HG03139 (cell line): ENCODE data around the gene LGALS16.
"Not testable (repeated sequence)": the region's sequence is repeated elsewhere in the genome, so short reads cannot be mapped to it uniquely, and the experiment has no call there.

Experiments
- ATAC-seq: cut with Tn5 transposase; IDR thresholded peaks from one replicate; pipeline ENCODE4 v1.9.1; 2021; ENCODE audit not compliant: unreplicated experiment

LGALS16 gene

DNA sequence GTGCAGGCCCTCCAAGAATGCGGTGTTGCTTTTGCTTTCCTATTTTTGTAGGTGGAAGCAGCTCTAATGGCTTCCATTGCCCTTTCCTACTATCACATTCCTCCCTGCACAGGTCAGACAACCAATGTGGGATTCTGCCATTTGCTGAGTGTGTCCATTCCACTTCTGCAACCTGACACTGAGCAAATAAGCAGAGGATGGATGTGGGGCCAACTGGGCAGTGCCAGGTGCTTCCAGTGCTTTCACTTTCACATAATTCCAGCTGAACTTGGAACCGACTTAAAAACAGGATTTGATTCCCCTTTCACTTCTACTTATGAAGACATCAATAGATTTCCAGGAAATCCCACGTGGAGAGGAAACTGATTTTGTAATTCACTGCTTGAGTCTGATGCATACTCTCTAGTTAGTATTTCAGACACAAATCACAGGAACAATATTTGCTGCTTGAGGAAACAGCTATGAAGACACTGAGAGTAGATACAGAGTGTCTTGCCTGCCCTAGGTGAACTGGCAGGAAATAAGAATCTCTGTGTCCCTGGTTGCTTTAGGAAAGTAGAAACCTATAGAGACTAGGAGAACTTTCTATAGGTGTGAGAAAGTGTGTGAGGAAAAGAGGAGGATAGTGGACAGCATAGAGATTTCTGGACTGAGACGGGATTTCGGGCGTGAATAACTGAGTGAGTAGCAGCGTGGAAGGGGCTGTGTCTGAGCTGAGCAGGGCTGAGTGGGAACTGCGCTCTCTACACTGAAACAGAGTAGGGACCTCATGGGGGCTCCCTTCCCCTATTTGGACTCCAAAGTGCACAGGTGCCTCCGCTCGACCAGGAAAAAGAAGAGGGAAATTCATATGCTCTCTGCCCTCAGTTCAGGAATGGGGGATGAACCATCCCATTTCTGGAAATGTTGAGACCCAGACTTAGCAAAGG lies 22.5 kb downstream of the LGALS16 start:
- no peak for ATAC-seq

DNA sequence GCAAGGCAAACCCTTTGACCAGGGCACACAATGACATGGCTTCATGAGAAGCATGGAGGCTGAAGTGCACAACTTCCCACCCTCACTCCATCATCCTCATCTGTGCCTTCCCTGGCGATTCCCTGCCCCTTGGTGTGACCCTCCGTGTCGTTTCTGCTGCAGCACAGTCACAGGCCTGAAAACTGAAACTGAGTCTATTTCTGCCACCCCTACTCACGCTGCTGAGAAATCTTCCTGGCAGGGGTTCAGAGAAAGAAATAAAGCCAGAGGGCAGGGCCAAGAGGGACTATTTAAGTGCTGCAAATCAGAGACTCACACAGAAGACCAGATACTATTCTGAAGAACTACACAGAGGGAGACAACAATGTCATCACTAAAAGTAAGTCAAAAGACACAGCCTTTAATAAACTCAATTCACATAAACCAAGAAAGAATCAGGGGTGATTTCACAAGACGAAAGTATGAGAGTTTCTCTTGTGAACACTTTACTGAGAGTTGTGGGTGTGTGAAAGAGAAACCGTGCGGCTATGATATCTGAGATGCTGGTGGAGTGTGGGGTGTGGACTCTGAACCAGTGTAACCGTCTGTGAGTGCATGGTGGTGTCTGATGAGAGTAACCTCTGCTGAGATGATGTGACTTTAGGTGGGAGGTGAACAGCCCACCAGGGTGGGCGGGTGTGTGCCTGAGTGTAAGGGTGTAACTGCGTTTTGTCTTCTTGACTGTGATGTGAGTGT lies 23.5 kb downstream of the LGALS16 start:
- no peak for ATAC-seq

GRCh38 chr19:39679791-39680168 lies 24.1 kb downstream of the LGALS16 start:
- no peak for ATAC-seq

DNA sequence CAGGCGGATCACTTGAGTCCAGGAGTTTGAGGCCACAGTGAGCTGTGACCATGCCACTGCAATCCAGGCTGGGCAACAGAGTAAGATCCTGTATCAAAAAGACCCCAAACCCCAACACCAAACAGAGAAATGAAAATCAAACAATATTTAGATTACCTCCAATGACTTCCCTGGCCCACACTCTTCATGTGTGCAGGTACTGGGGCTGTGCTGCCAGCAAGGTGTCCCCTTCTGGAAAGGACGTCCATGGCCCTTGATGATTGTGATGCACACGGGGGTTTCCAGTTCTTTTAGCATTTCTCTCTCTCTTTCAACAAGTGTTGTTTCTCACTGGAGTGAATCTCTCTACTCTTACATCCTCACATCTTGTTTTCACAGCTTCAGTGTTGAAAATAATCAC lies 24.9 kb downstream of the LGALS16 start:
- ATAC-seq, result no peak

- ATAC-seq, result no peak
Measured at GRCh38 chr19:39681416-39681815, 25.7 kb downstream of the LGALS16 start.

GRCh38 chr19:39684267-39684666 lies 28.6 kb downstream of the LGALS16 start:
- ATAC-seq, result no peak

GRCh38 chr19:39686739-39687138 lies 31.0 kb downstream of the LGALS16 start:
- ATAC-seq, result no peak

DNA sequence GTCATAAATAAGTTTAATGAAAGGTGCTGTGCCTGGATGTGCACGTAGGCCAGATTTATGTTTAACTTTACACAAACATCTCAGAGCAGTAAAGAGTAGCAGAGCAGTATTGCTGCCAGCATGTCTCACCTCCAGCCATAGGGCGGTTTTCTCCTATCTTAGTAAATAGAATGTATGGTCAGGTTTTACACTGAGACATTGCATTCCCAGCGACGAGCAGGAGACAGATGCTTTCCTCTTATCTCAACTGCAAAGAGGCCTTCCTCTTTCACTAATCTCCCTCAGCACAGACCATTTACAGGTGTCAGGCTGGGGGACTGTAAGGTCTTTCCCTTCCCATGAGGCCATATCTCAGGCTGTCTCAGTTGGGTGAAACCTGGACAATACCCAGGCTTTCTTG lies 32.9 kb downstream of the LGALS16 start:
- not testable (repeated sequence) for ATAC-seq

GRCh38 chr19:39692166-39692565 lies 36.5 kb downstream of the LGALS16 start:
- ATAC-seq, result no peak

DNA sequence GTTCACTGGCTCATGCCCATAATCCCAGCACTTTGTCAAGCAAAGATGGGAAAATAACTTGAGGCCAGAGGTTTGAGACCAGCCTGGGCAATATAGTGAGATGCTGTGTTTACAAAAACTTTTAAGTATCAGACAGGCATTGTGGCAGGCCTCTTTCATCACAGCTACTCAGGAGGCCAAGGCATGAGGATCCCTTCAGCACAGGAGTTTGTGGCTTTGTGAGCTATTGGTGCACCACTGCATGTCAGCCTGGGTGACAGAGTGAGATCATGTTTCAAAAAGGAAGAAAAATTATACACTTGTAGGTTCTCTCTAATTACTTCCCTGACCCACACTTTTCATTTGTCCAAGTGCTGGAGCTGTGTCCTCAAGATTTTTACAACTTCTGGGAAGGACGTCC lies 37.1 kb downstream of the LGALS16 start:
- ATAC-seq, result no peak

DNA sequence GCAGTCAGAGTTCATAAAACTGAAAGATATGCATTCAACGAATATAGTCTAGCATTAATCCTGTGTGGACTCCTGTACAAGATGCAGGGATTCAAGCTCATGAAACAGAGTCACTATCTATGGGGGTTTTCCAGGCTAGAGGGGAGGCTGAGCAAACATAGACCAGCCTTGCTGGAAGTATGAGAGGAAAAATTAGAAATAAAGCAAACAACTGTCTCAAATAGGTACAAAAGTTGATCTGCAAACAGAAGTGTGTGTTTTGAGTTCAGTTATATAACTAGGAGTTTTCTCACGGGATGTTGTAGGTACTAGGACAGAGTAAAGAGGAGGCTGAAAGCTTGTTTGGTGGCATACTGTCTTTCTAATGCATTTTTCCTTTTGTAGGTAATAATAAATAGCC lies 40.0 kb downstream of the LGALS16 start:
- ATAC-seq, result no peak

GRCh38 chr19:39696387-39696786 lies 40.7 kb downstream of the LGALS16 start:
- no peak for ATAC-seq

- ATAC-seq, result no peak
Measured at GRCh38 chr19:39698535-39698934, 42.8 kb downstream of the LGALS16 start.

- no peak for ATAC-seq
Measured at GRCh38 chr19:39701291-39701690, 45.6 kb downstream of the LGALS16 start.

- no peak for ATAC-seq
Measured at GRCh38 chr19:39704181-39705044, 48.7 kb downstream of the LGALS16 start, which contains the start of gene LGALS14. TSS of gene LGALS14 (plus strand) at chr19:39704481. CDS start at chr19:39704529, 48 bp downstream.

DNA sequence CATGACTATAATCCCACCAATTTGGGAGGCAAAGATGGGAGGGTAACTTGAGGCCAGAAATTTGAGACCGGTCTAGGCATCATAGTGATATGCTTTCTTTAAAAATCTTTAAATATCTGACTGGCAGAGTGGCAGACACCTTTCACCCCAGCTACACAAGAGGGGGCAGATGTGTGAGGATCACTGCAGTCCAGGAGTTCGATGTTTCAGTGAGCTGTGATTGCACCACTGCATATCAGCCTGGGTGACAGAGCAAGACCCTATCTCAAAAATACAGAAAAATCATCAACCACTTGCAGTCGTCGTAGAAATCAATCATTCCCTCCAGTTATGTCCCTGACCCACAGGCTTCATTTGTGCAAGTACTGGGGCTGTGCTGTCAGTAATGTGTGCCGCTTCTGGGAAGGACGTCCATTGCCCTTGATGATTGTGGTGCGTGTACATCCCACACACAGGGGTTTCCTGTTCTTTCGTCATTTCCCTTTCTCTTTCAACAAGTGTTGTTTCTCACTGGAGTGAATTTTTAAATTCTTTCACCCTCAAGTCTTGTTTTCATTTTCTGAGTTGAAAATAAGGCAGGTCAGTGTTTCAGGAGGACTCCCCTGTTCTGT lies 50.0 kb downstream of the LGALS16 start:
- no peak for ATAC-seq

DNA sequence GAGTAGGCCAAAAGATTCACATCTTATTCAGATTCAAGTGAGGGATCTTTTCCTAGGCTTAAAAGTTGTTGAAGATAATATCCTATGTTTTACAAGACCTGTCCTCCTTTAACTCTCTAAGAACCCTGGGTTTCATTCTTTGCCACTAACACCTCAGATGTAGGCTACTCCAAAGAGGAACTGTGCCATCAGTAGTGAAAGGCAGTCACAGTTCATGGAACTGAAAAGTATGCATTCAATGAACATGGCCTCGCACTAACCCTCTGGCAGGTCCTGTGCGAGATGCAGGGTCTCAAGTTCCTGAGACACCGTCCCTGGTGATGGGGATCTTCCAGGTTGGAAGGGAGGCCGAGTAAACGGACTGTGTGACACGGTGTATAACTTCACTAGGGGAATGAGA lies 52.9 kb downstream of the LGALS16 start:
- no peak for ATAC-seq

- no peak for ATAC-seq
Measured at GRCh38 chr19:39709026-39709872, 53.5 kb downstream of the LGALS16 start.
